Ovary (tissue), 9 donors: ENCODE results near the gene ZFC3H1. TPM values are rescaled to one million over a fixed set of nuclear protein-coding genes. Genes with fewer than 3 reads are reported as not detected.

Source experiments
- DNase-seq, 5 donors: peaks; one replicate each; pipeline ENCODE4 v3.0.0-alpha.2; 2019 to 2020
- H3K27ac ChIP-seq, 2 donors: fragments of 200-600 bp; one replicate each; pipeline versions ENCODE4 v1.5.1 to v1.8.0; 2019 to 2022
- H3K27me3 ChIP-seq: fragments of 200-600 bp; one replicate; pipeline ENCODE4 v1.8.0; 2022
- H3K36me3 ChIP-seq: fragments of 200-600 bp; sonication (generic); one replicate; pipeline ENCODE4 v1.5.1; 2019
- H3K4me1 ChIP-seq: one replicate; pipeline ENCODE4 v1.8.1; 2013; ENCODE audit warnings: mild to moderate bottlenecking, moderate library complexity; ENCODE audit not compliant: insufficient read depth
- H3K4me3 ChIP-seq: fragments of 200-600 bp; sonication (generic); one replicate; pipeline ENCODE4 v1.5.1; 2017
- H3K9me3 ChIP-seq, 2 donors: fragments of 200-600 bp in 1 of 2; sonication (generic) in 1 of 2; one replicate each; pipeline versions ENCODE4 v1.5.1 to v1.8.1; 2013 to 2019; ENCODE audit warnings: mild to moderate bottlenecking in 1 of 2, moderate library complexity in 1 of 2
- EP300 ChIP-seq: sonication (generic); formaldehyde crosslinking; IDR thresholded peaks from one replicate; pipeline ENCODE4 v1.6.1; 2017; ENCODE audit warnings: antibody characterized with exemption
- POLR2A ChIP-seq: fragments of 450-650 bp; IDR thresholded peaks from one replicate; pipeline ENCODE4 v1.6.1; 2017; ENCODE audit warnings: antibody characterized with exemption, mild to moderate bottlenecking, moderate library complexity
- WGBS, 3 donors: extraction: QIAGEN DNeasy Blood & Tissue Kit in 1 of 3; methylation state at CpG; one replicate each; pipeline versions ENCODE4 v1.1.5 to v1.1.7; 2013 to 2017; 5-methylcytosine and 5-hydroxymethylcytosine counted together
- intact Hi-C, 4 donors: fragments of 100-400 bp; cut with DNase I; formaldehyde crosslinking; loops; one replicate each; pipeline versions ENCODE4 v1.11.0 to v1.15.1; 2022 to 2023
- polyA plus RNA-seq, 2 donors: library from polyadenylated mRNA; stranded (reverse); fragments of 200-250 nt in 1 of 2; fragments of 350-450 nt in 1 of 2; fragmentation: Illumina TruSeq in 1 of 2; extraction: RNeasy Lipid Tissue Mini Kit (QIAGEN cat#74804) in 1 of 2; gene quantifications; one replicate each; pipeline ENCODE4 v1.2.3, GENCODE V29; 2013 to 2014
- small RNA-seq: library from RNA; depleted of rRNA; stranded (forward); fragments of <200 nt; gene quantifications from one replicate; pipeline ENCODE3, GENCODE V24; 2016
- total RNA-seq, 7 donors: library from RNA; depleted of rRNA in 2 of 7; stranded (reverse); fragments of >200 nt in 2 of 7; fragmentation: NEBNext Ultra II Directional in 3 of 7; extraction: Animal tissue kit (Norgen Biotek cat#: 25700) in 3 of 7; gene quantifications; one replicate each; pipeline versions ENCODE4 v1.1.0 to v1.2.4, GENCODE V29; 2016 to 2023
- TF ChIP-seq, protein P1 (sequence below), 3 donors: fragments of 450-650 bp in 2 of 3; fragments of 200-600 bp in 1 of 3; IDR thresholded peaks; one replicate each; pipeline versions ENCODE4 v1.5.1 to v1.8.0; 2016 to 2022; ENCODE audit warnings: antibody characterized with exemption in 3 of 3, mild to moderate bottlenecking in 1 of 3
- donor health status: DM: no; HTN: no; CAD: no; lungs with moderate emphysema.
- donor health status: DM: no; HTN: no; CAD: no.
- donor health status: Bipolar disorder and iron deficiency.
- donor health status: DM: yes; HTN: yes; CAD: no.
- donor health status: DM: no; HTN: no; CAD: no.
- donor health status: DM: yes; HTN: yes; CAD: no.

Gene ZFC3H1
- total and polyA plus RNA-seq, 9 donors, result 17.5 to 51.0 (median 42.3) TPM

- Histone ChIP-seq H3K9me3 (no peaks in the 10 kb centered on the region), H3K4me1 (no peaks in the 10 kb centered on the region), H3K27me3 (no peaks in the 10 kb centered on the region), H3K27ac (no peak overlapping the region), H3K36me3 (no peaks in the 10 kb centered on the region), H3K4me3 (no peak overlapping the region)
- no peak for DNase-seq
- TF ChIP-seq, protein P1, sequence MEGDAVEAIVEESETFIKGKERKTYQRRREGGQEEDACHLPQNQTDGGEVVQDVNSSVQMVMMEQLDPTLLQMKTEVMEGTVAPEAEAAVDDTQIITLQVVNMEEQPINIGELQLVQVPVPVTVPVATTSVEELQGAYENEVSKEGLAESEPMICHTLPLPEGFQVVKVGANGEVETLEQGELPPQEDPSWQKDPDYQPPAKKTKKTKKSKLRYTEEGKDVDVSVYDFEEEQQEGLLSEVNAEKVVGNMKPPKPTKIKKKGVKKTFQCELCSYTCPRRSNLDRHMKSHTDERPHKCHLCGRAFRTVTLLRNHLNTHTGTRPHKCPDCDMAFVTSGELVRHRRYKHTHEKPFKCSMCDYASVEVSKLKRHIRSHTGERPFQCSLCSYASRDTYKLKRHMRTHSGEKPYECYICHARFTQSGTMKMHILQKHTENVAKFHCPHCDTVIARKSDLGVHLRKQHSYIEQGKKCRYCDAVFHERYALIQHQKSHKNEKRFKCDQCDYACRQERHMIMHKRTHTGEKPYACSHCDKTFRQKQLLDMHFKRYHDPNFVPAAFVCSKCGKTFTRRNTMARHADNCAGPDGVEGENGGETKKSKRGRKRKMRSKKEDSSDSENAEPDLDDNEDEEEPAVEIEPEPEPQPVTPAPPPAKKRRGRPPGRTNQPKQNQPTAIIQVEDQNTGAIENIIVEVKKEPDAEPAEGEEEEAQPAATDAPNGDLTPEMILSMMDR (IDR thresholded peaks at IDR 0.05), result no peak
- TF ChIP-seq POLR2A (no peak), EP300 (no peak)
- WGBS, 3 donors, result 66 to 68% (median 67%) methylated on average over 2 of the region's 2 CpGs
- intact Hi-C loops, result no loop called here
Measured at GRCh38 chr12:71566655-71567054, 97.0 kb downstream of the ZFC3H1 start.

DNA sequence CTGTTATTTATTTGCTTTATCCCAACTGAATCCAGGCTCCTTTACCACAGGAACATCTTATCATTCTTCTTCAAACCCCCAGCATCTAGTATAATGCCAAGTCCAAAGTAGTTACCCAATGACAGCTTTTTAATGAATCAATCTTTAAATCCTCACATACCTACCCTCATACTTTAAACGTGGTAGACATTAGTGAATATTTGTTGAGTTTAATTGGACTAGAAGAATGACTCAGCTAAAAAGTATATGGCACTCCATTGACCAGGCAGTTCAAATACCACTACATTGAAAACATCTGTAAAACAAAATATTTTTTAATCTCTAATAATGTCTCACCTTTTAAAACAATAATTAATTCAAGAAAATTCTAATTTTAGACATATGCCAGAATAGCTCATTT lies 98.1 kb downstream of the ZFC3H1 start:
- Histone ChIP-seq H3K27me3 (no peaks in the 10 kb centered on the region), H3K27ac (no peak overlapping the region), H3K36me3 (no peaks in the 10 kb centered on the region), H3K4me1 (no peaks in the 10 kb centered on the region), H3K4me3 (no peak overlapping the region), H3K9me3 (no peaks in the 10 kb centered on the region)
- TF ChIP-seq, protein P1 (IDR thresholded peaks at IDR 0.05), result no peak
- no peak for TF ChIP-seq EP300
- TF ChIP-seq POLR2A, result no peak
- 39 to 67% (median 60%) methylated on average over 1 of the region's 1 CpG for WGBS, 3 donors
- DNase-seq, result no peak
- intact Hi-C loops, result no loop called here

DNA sequence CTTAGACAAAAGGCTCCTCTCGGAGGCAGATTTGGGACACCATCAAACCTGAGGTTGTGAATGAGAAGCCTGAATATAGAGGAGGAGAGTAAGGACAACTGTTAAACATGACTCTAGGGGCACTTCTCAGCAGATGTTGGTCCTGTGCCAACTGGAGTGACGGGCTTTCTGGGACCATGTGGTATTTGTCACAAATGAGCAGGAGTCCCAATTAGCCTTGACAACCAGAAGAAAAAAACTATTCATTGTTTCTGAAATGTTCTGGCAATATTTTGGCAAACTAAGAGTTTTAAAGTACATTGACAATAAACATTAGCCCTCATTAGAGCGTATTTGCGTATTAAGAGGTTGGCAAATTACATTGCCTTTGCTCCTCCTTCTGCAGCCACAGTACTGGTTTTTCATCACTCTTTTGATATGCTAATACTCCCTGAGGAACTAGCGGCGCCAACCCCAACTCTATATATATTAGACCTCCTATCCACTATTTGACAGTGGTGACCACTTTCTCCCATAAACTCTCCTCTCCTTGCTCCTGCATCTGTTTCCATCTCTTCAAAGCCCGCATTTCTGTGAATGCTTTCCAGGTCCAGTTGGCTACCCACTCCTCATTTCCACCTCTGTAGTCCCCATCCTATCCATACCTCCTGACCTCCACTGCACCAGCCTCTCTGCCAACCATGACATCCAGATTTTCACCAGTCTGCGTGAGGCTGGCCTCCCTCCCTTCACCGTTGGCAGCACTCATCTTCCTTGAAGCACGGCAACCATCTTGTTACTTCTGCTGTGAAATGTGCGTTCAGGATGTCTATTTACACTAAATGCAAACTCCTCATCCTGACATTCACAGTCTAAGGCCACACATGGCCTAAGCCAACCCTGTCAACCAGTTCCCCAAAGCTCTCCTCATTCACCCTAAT lies 100.7 kb downstream of the ZFC3H1 start:
- TF ChIP-seq EP300 (no peak), POLR2A (no peak)
- TF ChIP-seq, protein P1 (IDR thresholded peaks at IDR 0.05), result no peak
- H3K27ac ChIP-seq, result no peak overlapping the region
- H3K9me3 ChIP-seq, result no peaks in the 10 kb centered on the region
- no peak for DNase-seq
- no peaks in the 10 kb centered on the region for H3K27me3 ChIP-seq
- 47 to 55% (median 53%) methylated on average over 11 of the region's 11 CpGs for WGBS, 3 donors
- H3K36me3 ChIP-seq, result no peaks in the 10 kb centered on the region
- no peak overlapping the region for H3K4me3 ChIP-seq
- intact Hi-C loops, result no loop called here
- H3K4me1 ChIP-seq, result no peaks in the 10 kb centered on the region

Small RNAs within 50 kb of the gene (small RNA-seq; reads per million reads assigned to genes)
- not detected for gene RF00560

Other genes starting within 250 kb of the ZFC3H1 start
- gene LGR5, start 224.1 kb downstream of the ZFC3H1 start, total RNA-seq, result 1 to 10 TPM in 4 of 7 donors, under 1 TPM in 3; 0.63 to 3.5 (median 1.6) TPM
- under 1 TPM; 0.31 to 0.83 TPM for gene LGR5, start 224.1 kb downstream of the ZFC3H1 start, polyA plus RNA-seq
- 1 to 10 TPM; 4.0 to 7.5 (median 5.9) TPM for gene THAP2, start 453 bp upstream of the ZFC3H1 start, total RNA-seq
- gene THAP2, start 453 bp upstream of the ZFC3H1 start, polyA plus RNA-seq, result 1 to 10 TPM; 3.6 to 5.7 TPM
- gene TMEM19, start 22.2 kb upstream of the ZFC3H1 start, total RNA-seq, result 10 to 100 TPM in 5 of 7 donors, 1 to 10 TPM in 2; 3.9 to 16.1 (median 11.2) TPM
- 10 to 100 TPM in 1 of 2 donors, 1 to 10 TPM in 1; 5.0 to 11.5 TPM for gene TMEM19, start 22.2 kb upstream of the ZFC3H1 start, polyA plus RNA-seq
- gene RAB21, start 91.0 kb upstream of the ZFC3H1 start, total RNA-seq, result 10 to 100 TPM in 5 of 7 donors, 1 to 10 TPM in 2; 8.8 to 77.0 (median 66.2) TPM
- gene RAB21, start 91.0 kb upstream of the ZFC3H1 start, polyA plus RNA-seq, result 10 to 100 TPM; 20.4 to 64.3 TPM
- gene TBC1D15, start 175.9 kb upstream of the ZFC3H1 start, total RNA-seq, result 10 to 100 TPM; 37.8 to 49.3 (median 41.2) TPM
- 10 to 100 TPM; 30.4 to 34.5 TPM for gene TBC1D15, start 175.9 kb upstream of the ZFC3H1 start, polyA plus RNA-seq